Measurements from ENCODE around the gene CGB2.
A peak's percentile ranks its signal among the peaks of the same experiment; 100 is the strongest.
"Not testable (repeated sequence)": the region's sequence is repeated elsewhere in the genome, so short reads cannot be mapped to it uniquely, and the experiment has no call there.

The CGB2 gene

DNA sequence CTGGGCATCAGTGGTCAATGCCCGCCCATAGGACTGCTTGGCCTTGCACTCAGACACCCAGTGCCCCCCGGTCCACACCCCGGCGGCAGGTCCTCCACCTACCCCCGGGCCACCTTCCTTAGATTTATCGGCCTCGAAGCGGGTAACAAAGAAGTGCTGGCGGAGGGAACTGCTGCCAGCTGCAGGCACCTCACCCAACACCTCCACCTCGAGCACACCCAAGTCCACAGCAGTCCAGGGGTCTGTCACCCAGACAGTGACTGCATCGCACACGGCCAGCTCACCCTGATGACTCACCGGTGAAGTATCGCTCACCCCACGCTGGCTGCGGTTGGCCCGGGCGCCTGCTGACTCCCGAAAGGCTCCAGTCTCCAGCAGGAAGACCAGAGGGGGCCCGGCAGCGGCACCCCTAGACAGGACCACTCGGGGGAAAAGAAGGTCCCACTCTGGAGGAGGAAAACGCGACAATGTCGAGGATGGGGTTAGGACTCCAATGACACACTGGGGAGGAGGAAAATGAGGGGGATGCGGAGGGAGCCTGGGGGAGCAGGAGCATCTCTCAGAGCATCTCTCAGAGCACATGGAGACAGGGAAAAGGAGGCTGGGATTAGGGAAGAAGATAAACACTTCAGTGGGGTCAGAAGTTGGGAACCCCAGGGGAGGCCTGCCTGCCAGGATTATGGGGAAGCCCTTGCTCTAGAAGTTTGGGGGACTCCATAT, 7.0 kb downstream of the CGB2 start:
- ATAC-seq, result not testable (repeated sequence)

- not testable (repeated sequence) for ATAC-seq
Observed at GRCh38 chr19:49039736-49040135, 8.0 kb downstream of the CGB2 start.

DNA sequence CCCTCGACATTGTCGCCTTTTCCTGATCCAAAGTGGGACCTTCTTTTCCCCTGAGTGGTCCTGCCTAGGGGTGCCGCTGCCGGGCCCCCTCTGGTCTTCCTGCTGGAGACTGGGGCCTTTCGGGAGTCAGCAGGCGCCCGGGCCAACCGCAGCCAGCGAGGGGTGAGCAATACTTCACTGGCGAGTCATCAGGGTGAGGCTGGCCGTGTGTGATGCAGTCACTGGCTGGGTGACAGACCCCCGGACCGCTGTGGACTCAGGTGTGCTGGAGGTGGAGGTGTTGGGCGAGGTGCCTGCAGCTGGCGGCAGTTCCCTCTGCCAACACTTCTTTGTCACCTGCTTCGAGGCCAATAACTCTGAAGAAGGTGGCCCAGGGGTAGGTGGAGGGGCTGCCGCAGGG, 10.5 kb downstream of the CGB2 start:
- ATAC-seq, result no peak

GRCh38 chr19:49042666-49043065, 11.0 kb downstream of the CGB2 start:
- ATAC-seq, result not testable (repeated sequence)

DNA sequence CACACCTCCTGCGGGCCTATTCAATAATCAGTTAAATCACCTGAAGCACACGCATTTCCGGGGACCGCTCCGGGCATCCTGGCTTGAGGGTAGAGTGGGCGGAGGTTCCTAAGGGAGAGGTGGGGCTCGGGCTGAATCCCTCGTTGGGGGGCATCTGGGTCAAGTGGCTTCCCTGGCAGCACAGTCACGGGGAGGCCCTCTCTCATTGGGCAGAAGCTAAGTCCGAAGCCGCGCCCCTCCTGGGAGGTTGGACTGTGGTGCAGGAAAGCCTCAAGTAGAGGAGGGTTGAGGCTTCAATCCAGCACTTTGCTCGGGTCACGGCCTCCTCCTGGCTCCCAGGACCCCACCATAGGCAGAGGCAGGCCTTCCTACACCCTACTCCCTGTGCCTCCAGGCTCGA, 11.9 kb downstream of the CGB2 start, which contains the start of gene CGB5:
TSS of gene CGB5 (plus strand) at position 301 of the 400 bp plus-strand sequence. CDS start 362 bp downstream, outside the sequence.
- ATAC-seq, result not testable (repeated sequence)

DNA sequence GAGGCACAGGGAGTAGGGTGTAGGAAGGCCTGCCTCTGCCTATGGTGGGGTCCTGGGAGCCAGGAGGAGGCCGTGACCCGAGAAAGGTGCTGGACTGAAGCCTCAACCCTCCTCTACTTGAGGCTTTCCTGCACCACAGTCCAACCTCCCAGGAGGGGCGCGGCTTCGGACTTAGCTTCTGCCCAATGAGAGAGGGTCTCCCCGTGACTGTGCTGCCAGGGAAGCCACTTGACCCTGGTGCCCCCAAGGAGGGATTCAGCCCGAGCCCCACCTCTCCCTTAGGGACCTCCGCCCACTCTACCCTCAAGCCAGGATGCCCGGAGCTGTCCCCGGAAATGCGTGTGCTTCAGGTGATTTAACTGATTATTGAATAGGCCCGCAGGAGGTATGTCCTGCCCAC, 17.3 kb downstream of the CGB2 start, which contains the start of gene CGB8:
TSS of gene CGB8 (minus strand) at position 101 of the 400 bp plus-strand sequence. CDS start 372 bp downstream, outside the sequence.
- ATAC-seq, result not testable (repeated sequence)

DNA sequence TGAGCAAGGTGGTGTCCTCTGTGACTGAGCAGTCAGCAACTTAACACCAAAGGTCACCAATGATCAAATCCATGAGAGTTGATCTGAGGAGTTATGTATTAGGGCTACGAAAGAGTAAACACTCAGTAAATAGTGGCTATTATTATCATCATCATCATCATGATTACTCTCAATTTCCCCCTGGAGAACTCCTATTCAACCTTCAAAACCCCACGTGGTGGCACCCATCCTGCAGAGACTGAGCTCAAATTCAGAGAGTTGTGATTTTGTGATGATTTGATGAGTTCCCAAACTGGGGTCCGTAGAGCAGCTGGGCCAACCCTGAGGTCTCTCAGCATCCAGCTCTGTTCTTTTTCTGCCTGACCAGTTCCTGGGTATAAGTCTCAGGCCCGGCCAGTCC, 18.1 kb downstream of the CGB2 start:
- ATAC-seq, result not testable (repeated sequence)

- ATAC-seq, result not testable (repeated sequence)
Observed at GRCh38 chr19:49050376-49051033, 18.8 kb downstream of the CGB2 start.

- peak; percentile 79 to 84 for ATAC-seq
Observed at GRCh38 chr19:49056101-49056901, 24.6 kb downstream of the CGB2 start.

- not testable (repeated sequence) for ATAC-seq
Observed at GRCh38 chr19:49056902-49057596, 25.4 kb downstream of the CGB2 start.

GRCh38 chr19:49057636-49058234, 26.0 kb downstream of the CGB2 start, which contains the start of gene CGB7:
TSS of gene CGB7 (minus strand) at chr19:49057749. CDS start at chr19:49055375, 2,374 bp downstream.
- ATAC-seq, result peak; percentile 15 to 18

GRCh38 chr19:49058562-49058961, 26.9 kb downstream of the CGB2 start:
- ATAC-seq, result no peak

GRCh38 chr19:49059053-49059452, 27.4 kb downstream of the CGB2 start:
- no peak for ATAC-seq

DNA sequence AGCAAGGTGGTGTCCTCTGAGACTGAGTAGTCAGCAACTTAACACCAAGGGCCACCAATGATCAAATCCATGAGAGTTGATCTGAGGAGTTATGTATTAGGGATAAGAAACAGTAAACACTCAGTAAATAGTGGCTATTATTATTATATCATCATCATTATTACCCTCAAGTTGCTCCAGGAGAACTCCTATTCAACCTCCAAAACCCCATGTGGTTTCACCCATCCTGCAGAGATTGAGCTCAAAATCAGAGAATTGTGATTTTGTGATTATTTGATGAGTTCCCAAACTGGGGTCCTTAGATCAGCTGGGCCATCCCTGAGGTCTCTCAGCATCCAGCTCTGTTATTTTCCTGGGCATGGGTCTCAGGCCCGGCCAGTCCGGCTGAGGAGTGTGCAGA, 29.3 kb downstream of the CGB2 start:
- no peak for ATAC-seq

DNA sequence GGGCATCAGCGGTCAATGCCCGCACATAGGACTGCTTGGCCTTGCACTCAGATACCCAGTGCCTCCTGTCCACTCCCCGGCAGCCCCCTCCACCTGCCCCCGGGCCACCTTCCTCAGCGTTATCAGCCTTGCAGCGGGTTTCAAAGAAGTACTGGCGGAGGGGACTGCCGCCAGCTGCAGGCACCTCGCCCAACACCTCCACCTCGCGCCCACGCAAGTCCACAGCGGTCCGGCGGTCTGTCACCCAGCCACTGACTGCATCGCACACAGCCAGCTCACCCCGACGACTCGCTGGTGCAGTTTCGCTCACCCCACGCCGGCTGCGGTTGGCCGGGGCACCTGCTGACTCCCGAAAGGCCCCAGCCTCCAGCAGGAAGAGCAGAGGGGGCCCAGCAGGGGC, 29.8 kb downstream of the CGB2 start:
- ATAC-seq, result no peak

DNA sequence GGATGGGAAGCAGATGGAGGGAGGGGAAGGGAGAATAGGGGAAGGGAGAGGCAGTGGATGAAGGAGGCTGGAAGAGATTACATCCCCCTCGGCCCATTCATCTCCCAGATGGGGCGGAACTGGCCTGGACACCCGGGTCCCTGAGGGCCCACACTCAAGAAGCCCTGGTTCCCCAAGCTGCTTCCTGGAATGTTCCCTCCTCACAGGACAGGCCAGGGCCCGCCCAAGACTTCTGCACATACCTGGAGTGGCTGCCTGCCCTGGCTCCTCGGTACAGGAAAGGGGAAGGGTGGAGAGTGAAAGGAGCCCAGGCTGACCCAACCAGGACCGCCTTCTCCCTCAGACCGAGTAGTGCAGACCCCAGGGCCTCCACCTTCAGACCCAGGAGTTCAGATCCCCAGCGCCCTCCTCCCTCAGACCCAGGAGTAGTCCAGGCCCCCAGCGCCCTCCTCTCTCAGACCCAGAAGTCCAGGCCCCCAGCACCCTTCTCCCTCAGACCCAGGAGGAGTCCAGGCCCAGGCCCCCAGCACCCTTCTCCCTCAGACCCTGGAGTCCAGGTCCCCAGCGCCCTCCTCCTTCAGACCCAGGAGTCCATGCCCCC, 32.4 kb downstream of the CGB2 start:
- ATAC-seq, result no peak

GRCh38 chr19:49064768-49065611, 33.3 kb downstream of the CGB2 start, which contains the start of gene NTF4:
TSS of gene NTF4 (minus strand) at chr19:49064818. CDS start at chr19:49061997, 2,821 bp downstream.
- peak in 1 of 2 donors; percentile 27 for ATAC-seq

- no peak for ATAC-seq
Observed at GRCh38 chr19:49065905-49066512, 34.3 kb downstream of the CGB2 start.

DNA sequence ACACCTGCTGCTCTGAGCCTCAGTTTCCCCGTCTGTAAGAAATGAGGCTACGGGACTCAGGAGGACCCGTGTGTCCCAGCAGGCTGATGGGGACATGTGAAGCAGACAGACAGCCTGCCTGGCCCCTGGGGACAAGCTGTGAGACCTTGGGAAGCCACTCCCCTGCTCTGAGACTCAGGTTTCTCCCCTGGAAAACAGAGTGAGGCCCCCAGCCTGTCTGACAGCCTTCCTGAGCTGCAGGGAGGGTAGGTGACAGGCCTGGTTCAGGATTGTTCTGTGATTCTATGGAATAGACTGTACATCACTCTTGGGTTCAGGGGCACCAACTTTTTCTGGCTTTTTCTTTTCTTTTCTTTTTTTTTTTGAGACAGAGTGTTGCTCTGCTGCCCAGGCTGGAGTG, 35.9 kb downstream of the CGB2 start:
- ATAC-seq, result no peak

GRCh38 chr19:49069026-49069425, 37.3 kb downstream of the CGB2 start:
- ATAC-seq, result no peak
